PC-9 (cell line): Measurements from ENCODE around the gene ERCC1. TPM values are rescaled to one million over a fixed set of nuclear protein-coding genes. Genes with fewer than 3 reads are reported as not detected.

Experiments used
- BruUV-seq: library from RNA; stranded (reverse); fragments of 400-500 nt; replicated peaks from 2 replicates; lab custom pipeline; 2021; lab: Mats Ljungman, UMichigan
- CTCF ChIA-PET: fragments of 300-600 bp; sonication (Branson Sonifier 250); formaldehyde crosslinking; loops from one replicate; lab custom pipeline; 2022; ENCODE audit warnings: antibody characterized with exemption; lab: Charles Lee
- POLR2A ChIA-PET: fragments of 300-600 bp; sonication (Branson Sonifier 250); formaldehyde crosslinking; loops from one replicate; lab custom pipeline; 2022; ENCODE audit warnings: antibody characterized with exemption; ENCODE audit not compliant: unreplicated experiment; lab: Charles Lee
- DNase-seq, 2 experiments: peaks; one replicate each; pipeline versions ENCODE4 v3.0.0 to v3.0.0-alpha.2; 2015 to 2022; ENCODE audit warnings: mixed read lengths in 1 of 2
- H2AFZ ChIP-seq: fragments of 200-600 bp; sonication (generic); 2 replicates; pipeline ENCODE4 v1.8.1; 2017; ENCODE audit warnings: antibody characterized with exemption
- H3F3A ChIP-seq: fragments of 200-600 bp; sonication (generic); 2 replicates; pipeline ENCODE4 v1.8.1; 2017; ENCODE audit warnings: antibody characterized with exemption, mild to moderate bottlenecking, low read depth; ENCODE audit not compliant: insufficient read depth
- H3K27ac ChIP-seq: fragments of 200-600 bp; sonication (generic); 2 replicates; pipeline ENCODE4 v1.6.1; 2016; ENCODE audit warnings: mixed run types
- H3K27me3 ChIP-seq: fragments of 200-600 bp; sonication (generic); 2 replicates; pipeline ENCODE4 v1.6.1; 2016; ENCODE audit warnings: low read depth, mixed run types; ENCODE audit not compliant: insufficient read depth
- H3K36me3 ChIP-seq: fragments of 200-600 bp; sonication (generic); 2 replicates; pipeline ENCODE4 v1.6.1; 2016; ENCODE audit warnings: low read depth, mixed run types
- H3K4me1 ChIP-seq: fragments of 200-600 bp; sonication (generic); replicated peaks from 2 replicates; pipeline ENCODE4 v1.6.1; 2016; ENCODE audit warnings: mixed run types; ENCODE audit not compliant: insufficient read depth
- H3K4me2 ChIP-seq: fragments of 200-600 bp; sonication (generic); 2 replicates; pipeline ENCODE4 v1.6.1; 2017; ENCODE audit warnings: mixed run types
- H3K4me3 ChIP-seq: fragments of 200-600 bp; sonication (generic); 2 replicates; pipeline ENCODE4 v1.6.1; 2016; ENCODE audit warnings: mixed run types
- H3K79me2 ChIP-seq: fragments of 200-600 bp; sonication (generic); 2 replicates; pipeline ENCODE4 v1.6.1; 2017; ENCODE audit warnings: low read depth, mixed run types
- H3K9me2 ChIP-seq: fragments of 200-600 bp; sonication (generic); 2 replicates; pipeline ENCODE4 v1.8.1; 2017; ENCODE audit warnings: mild to moderate bottlenecking; ENCODE audit not compliant: insufficient read depth
- H3K9me3 ChIP-seq: fragments of 200-600 bp; sonication (generic); 2 replicates; pipeline ENCODE4 v1.8.1; 2016; ENCODE audit warnings: low read depth; ENCODE audit not compliant: insufficient read depth
- H4K20me1 ChIP-seq: fragments of 200-600 bp; sonication (generic); 2 replicates; pipeline ENCODE4 v1.8.1; 2017; ENCODE audit not compliant: insufficient read depth
- EZH2 ChIP-seq: fragments of 200-600 bp; sonication (generic); IDR thresholded peaks from 2 replicates; pipeline ENCODE4 v1.8.0; 2017; ENCODE audit warnings: antibody characterized with exemption, low read depth
- intact Hi-C: fragments of 100-400 bp; cut with micrococcal nuclease; formaldehyde crosslinking; loops from one replicate; pipeline ENCODE4 v1.10.0; 2022; ENCODE audit not compliant: unreplicated experiment
- total RNA-seq: library from RNA; stranded (reverse); gene quantifications from 2 replicates; pipeline ENCODE4 v1.2.3, GENCODE V29; 2021
- TF ChIP-seq, protein P1 (sequence below): fragments of 200-600 bp; sonication (generic); conservative IDR thresholded peaks from 2 replicates; pipeline ENCODE4 v1.6.1; 2017; ENCODE audit warnings: mixed run types, antibody characterized with exemption, mild to moderate bottlenecking, moderate library complexity

ERCC1 gene
- total RNA-seq, 1 experiment from 2014 or later = 102 TPM

DNA sequence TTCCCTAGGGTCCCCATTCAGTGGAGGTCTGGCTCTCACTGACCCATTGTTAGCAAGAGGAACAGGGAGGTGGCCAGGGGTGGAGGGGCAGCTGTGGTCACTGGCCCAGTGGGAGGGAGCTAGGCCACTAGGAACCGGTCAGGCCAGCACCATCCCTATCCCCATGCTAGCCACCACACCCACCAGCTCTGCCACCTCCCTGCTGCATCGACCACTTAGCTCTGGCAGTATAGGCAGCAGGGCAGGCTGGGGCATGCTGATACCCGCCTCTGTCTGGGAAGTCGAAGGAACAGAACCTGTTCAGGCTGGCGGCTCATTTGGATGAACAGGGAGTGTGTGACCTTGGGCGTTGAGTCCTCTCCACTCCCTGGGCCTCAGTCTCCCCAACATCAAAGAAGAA is 23.5 kb downstream of the ERCC1 start:
- no peaks in the 10 kb centered on the region for H3K9me2 ChIP-seq
- peaks cover 25% of the 10 kb centered on the region for H4K20me1 ChIP-seq
- H3K27ac ChIP-seq = no peak overlapping the region
- peak; percentile 54 to 77 for DNase-seq
- POLR2A ChIA-PET = interaction anchor here (0.6 kb wide), 1 partner anchor 21 kb away, joined by 5 read pairs; no protein-coding TSS in a partner anchor
- TF ChIP-seq, protein P1, sequence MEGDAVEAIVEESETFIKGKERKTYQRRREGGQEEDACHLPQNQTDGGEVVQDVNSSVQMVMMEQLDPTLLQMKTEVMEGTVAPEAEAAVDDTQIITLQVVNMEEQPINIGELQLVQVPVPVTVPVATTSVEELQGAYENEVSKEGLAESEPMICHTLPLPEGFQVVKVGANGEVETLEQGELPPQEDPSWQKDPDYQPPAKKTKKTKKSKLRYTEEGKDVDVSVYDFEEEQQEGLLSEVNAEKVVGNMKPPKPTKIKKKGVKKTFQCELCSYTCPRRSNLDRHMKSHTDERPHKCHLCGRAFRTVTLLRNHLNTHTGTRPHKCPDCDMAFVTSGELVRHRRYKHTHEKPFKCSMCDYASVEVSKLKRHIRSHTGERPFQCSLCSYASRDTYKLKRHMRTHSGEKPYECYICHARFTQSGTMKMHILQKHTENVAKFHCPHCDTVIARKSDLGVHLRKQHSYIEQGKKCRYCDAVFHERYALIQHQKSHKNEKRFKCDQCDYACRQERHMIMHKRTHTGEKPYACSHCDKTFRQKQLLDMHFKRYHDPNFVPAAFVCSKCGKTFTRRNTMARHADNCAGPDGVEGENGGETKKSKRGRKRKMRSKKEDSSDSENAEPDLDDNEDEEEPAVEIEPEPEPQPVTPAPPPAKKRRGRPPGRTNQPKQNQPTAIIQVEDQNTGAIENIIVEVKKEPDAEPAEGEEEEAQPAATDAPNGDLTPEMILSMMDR = no peak
- H2AFZ ChIP-seq = no peak overlapping the region
- peaks cover 11% of the 10 kb centered on the region; the same call in 1 of the 2 replicates for H3F3A ChIP-seq
- CTCF ChIA-PET = interaction anchor here (0.9 kb wide), 1 partner anchor 80 kb away, joined by 3 read pairs; no protein-coding TSS in a partner anchor
- H3K79me2 ChIP-seq = peaks cover 47% of the 10 kb centered on the region
- no peak overlapping the region for H3K4me3 ChIP-seq
- no TSS peak for BruUV-seq
- H3K4me1 ChIP-seq = peaks cover 17% of the 10 kb centered on the region
- no peaks in the 10 kb centered on the region for H3K27me3 ChIP-seq
- no peaks in the 10 kb centered on the region; the same call in 1 of the 2 replicates for H3K36me3 ChIP-seq
- no peaks in the 10 kb centered on the region for H3K9me3 ChIP-seq
- 0 out of 2 replicates have a peak overlapping the region, but pooled peaks have one; percentile 1 for H3K4me2 ChIP-seq
- intact Hi-C loops = loop anchor here (10.0 kb wide), 1 partner anchor 305 kb away; the partner anchor contains the start of gene PPP1R37

DNA sequence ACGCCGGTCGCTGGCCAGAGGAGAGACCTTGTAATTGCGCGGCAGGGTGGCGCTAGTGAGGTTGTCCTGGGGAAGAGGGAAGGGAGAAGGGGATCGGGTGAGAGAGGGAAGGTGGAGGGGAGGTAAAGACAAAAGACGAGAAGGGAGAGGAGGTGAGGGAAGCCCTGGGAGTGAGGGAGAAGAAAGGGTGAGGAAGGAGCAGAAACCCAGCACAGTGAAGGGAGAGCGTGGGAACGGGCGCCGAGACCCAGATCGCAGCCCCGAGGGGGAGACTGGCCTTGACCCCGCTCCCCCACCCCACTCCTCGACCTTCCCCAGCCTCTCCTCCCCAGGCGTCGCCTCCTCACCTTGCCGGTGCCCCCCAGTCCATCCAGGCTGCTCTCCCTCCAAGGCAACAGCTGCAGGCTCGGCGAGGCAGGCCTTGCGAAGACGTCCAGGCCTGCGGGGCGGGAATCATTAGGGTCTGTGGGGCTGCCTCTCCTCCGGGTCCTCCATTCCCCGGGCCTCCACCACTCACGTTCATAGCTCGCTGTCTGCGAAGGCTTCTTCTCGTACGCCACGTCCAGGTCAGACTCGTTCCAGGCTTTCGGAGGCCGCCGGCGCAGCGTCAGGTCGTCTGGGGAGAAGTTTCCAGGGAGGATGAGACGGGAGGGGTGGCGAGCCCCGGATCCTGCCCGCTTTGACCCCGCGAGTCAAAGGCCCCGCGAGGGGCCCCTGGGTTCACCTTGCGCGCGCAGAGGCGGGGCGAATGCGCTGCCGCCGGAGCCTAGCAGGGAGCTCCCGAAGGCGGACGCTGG is 27.7 kb downstream of the ERCC1 start:
- H3K36me3 ChIP-seq = peaks cover 5% of the 10 kb centered on the region; the same call in 1 of the 2 replicates
- no peak overlapping the region for H3K27ac ChIP-seq
- H3K9me2 ChIP-seq = no peaks in the 10 kb centered on the region
- H3K4me2 ChIP-seq = no peak overlapping the region
- no peaks in the 10 kb centered on the region for H3K9me3 ChIP-seq
- DNase-seq = no peak
- peaks cover 10% of the 10 kb centered on the region for H3K79me2 ChIP-seq
- intact Hi-C loops = no loop called here
- peaks cover 7% of the 10 kb centered on the region; the same call in 1 of the 2 replicates for H4K20me1 ChIP-seq
- no peaks in the 10 kb centered on the region for H3K27me3 ChIP-seq
- ChIA-PET POLR2A (no interaction called here), CTCF (no interaction called here)
- no peak overlapping the region for H2AFZ ChIP-seq
- peaks cover 6% of the 10 kb centered on the region; the same call in 1 of the 2 replicates for H3K4me1 ChIP-seq
- H3F3A ChIP-seq = peaks cover 21% of the 10 kb centered on the region; the same call in 1 of the 2 replicates
- H3K4me3 ChIP-seq = no peak overlapping the region
- TF ChIP-seq EZH2 = no peak
- TF ChIP-seq, protein P1 = no peak
- BruUV-seq = no TSS peak

DNA sequence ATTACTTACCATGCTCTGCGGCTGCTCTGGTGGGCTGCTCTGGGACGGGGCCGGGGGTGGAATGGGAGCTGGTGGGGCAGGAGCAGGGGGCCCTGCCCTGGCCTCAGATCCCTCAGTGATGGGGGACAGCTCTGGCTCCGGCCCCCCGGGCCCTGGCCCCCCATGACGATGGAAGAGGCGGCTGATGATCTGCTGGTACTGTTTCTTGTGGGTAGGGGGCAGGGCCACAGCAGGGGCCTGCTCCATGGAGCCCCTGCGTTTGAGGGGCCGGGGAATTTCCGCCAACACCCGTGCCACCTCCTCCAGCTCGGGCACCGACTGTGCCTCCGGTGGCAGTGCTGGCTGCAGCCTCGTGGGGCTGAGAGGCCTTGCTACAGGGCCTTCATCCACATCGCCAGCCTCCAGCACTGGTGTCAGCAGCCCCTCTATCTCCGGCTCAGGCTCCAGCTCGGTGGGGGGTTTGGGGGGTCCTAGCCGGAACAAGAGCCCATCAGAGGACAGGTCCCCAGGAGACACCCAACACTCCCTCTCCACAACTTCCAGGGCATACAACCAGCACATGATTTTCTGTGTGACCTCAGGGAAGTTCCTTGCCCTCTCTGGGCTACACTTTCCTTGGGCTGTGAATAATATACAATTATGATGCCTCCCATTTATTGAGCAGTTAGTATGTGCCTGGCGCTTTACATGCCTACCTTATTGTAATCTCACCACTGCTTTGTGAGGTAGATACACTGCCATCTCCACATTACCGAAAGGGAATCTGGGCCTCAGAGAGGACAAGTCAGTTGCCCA is 31.6 kb downstream of the ERCC1 start:
- POLR2A ChIA-PET = interaction anchor here (0.5 kb wide), 1 partner anchor 215 kb away, joined by 7 read pairs; no protein-coding TSS in a partner anchor
- CTCF ChIA-PET = no interaction called here
- H2AFZ ChIP-seq = no peak overlapping the region
- DNase-seq = no peak
- intact Hi-C loops = no loop called here
- peaks cover 5% of the 10 kb centered on the region; the same call in 1 of the 2 replicates for H3K36me3 ChIP-seq
- H3F3A ChIP-seq = peaks cover 43% of the 10 kb centered on the region; the same call in 1 of the 2 replicates
- no peak overlapping the region for H3K4me2 ChIP-seq
- H3K27me3 ChIP-seq = no peaks in the 10 kb centered on the region
- TF ChIP-seq, protein P1 = no peak
- no peak for TF ChIP-seq EZH2
- no peaks in the 10 kb centered on the region; the same call in 1 of the 2 replicates for H4K20me1 ChIP-seq
- no TSS peak for BruUV-seq
- H3K9me3 ChIP-seq = no peaks in the 10 kb centered on the region
- H3K9me2 ChIP-seq = no peaks in the 10 kb centered on the region
- no peaks in the 10 kb centered on the region for H3K4me1 ChIP-seq
- H3K79me2 ChIP-seq = no peaks in the 10 kb centered on the region
- no peak overlapping the region for H3K27ac ChIP-seq
- no peak overlapping the region for H3K4me3 ChIP-seq
